Stimulated activated CD4-positive, alpha-beta T cell treated with anti-CD3 and anti-CD28 coated beads, Interleukin-4, amount 100 ng/mL, for 48 hours (primary cell): ENCODE measurements around the gene SLX4IP.

Source experiments
- DNase-seq, 2 donors: peaks; one replicate each; pipeline ENCODE4 v3.0.0-alpha.2; 2020; ENCODE audit warnings: low read depth in 2 of 2

SLX4IP gene

DNA sequence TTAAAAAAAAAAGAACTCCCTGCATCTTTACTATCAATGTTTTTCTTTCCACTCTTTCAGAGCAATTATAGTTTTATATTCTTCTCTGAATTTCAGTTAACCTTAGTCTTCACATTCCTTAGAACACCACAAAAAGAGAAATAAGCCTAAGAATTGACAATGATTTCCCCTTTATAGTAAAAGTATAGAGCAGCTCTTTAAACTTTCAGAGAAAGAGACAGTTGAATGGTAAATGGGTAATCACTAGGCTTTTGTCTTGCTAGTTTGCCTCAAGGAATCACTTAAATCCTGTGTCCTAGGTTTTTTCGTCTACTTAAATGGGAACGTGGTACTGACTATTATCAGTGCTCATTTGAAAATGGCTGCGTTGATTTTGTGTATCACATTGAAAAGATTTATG, 31.8 kb downstream of the SLX4IP start:
- DNase-seq: no peak

DNA sequence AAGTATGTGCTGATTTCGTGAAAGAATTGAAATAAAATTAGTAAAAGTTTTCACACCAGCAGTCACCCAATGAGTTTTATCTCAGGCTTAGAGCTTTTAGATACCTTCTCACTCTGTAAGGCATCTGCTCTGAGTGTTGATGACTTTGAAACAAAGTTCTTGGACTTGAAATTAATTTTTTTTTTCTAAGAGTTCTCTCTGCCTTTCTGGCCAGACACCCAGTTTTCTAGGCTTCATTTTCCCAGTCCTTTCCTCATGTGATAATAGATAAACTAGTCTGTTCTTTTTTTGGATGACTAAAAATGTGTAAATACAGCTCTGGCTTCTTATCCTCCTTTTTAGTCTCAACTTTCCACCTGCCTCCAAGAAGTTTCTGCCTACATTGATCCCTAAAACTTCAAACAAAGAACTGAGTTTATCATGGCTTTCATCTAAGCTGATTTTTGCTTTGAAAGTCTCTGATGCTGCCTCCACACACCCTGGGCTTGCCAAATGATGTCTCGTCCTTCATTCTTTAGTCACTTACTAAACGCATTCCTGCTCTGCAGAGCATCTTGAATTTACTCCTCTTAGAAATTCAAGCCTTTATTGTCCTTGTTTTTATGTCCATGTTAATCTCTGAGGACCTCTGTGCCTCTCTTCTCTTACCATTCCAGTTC, 32.7 kb downstream of the SLX4IP start:
- DNase-seq: no peak

DNA sequence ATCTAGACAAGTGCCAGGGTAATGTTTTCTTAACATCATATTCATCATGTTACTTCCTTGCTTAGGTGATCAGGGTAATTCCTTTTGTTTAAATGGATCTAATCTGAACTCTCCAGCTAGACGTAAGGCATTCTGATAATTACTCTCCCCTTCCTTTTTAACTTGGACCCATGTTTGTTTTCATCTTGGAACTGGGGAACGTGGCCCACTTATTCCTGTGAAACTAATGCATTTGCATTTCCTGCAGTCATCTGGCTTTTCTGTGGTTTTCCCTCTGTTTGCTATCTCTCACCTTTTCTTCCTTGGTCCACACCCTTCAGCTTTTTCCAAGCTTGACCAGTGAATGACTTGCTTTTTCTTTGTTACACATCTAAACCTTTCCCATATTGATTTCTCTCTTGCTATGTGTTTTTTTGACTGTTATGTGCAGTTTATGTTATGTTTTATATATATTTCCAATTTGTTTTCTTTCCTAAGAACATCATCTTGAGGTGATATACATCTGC, 33.3 kb downstream of the SLX4IP start:
- no peak for DNase-seq

DNA sequence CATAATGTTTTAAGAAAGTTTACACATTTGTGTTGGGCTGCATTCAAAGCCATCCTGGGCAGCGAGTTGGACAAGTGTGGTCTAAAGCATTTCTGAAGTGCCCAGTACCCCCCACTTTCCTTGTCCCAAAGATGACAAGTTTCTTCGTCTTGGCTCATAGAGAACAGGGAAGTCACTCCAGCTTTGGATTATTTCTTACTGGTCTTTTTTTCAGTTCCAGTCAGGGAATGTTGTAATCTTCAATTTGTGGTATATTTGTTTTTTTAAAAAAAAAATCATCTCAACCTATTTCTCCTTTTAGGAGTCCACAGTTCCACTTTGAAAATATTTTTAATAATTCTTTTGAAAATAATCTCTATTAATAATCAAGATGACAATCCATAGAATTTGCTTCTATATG, 34.0 kb downstream of the SLX4IP start:
- no peak for DNase-seq

DNA sequence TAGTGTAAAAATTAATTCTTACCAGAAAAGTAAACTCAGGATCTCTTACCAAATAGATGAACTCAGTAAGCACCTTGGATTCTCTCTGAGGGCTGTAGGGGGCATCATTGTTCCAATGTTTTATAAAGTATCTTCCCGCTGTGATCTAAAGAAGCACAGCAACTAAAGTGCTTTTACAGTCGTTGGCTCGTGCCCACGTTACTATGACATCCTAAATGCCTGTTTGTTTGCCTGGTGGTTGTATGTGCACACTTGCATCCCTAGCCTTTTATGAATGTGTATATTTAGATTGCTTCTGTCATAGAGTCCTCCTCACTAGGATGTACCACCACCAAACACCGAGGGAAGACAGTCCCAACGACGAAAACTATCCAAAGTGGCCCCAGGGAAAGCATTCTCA, 34.5 kb downstream of the SLX4IP start:
- no peak for DNase-seq

DNA sequence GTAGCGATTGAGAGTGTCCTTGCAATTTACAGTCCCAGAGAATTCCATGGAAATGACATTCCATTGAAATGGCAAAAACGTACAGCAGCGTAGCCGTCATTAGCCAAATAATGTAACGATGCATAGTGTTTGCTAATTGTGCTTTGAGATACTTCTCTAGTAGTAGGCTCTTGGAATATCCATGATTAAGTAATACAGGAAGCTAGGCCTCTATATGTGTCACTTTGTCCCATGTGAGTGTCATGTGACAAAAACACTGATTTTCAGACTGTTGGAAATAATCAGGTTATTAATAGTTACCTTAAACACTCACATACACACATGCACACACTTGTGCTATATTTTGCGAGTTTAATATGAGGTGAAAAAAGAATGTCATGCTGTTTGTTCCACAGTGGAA, 35.2 kb downstream of the SLX4IP start:
- no peak for DNase-seq

DNA sequence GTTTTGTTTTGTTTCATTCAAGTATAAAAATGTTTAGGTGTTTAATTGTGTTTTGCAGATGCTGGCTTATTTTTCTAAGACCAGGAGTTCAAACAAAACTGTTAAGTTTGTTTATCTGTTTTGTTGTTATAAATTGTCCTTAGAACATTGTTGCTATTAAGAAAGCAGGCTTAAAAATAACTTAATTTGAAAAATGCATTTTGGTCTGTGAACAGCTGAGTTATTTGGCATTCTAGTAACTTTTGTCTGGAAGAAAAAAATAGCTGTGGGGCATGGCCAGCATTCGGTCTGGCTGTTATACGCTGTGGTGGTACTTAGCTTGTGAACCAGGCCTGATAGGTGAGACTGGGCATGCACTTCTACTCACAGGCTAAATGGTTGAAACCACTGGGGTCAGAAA, 37.8 kb downstream of the SLX4IP start:
- no peak for DNase-seq

DNA sequence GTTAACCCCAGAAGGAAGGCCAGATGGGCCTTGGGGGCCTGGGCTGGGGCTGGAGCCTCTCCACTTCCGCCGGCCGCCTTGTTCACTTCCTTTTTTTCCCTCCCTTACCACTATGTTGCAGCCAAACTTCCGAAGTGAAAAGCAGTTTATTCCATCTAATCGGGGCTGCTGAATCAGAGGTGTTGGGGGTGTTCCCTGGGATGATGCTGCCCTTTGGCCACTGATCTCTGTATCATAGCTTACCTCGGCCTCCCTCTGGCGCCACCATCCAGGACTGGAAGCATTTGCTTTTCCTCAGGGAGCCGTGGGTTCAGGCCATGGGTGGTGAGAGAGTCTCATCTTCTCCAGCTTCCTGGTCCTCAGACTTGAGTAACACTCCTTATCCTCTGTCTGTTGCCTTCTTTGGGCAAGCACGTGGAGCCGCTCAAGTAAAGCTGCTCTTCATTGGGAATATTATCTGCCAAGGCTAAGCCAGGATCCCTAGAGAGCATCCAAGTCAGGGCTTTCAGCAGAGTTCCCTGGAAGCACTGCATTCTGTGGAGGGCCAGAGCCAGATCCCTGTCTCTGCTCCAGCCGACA, 39.6 kb downstream of the SLX4IP start:
- no peak for DNase-seq

DNA sequence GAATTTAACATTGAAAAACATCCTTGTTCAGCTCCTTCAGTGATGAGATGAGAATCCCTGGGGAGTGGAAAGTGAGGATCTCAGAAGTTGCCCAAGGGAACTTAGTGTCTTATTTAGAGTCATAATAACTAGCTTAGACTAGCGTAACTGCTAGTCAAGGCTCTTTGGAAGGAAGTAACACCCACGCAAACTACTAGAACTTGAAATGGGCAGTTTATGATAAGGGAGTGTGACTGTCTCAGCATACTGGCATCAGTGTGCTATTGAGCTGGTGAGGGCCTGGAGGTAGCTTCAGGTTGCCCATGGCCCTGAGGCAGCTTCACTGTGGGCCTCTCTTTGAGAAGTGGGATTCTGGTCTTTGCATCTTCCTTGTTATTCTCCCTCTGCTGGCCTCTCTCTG, 40.1 kb downstream of the SLX4IP start:
- DNase-seq: no peak

DNA sequence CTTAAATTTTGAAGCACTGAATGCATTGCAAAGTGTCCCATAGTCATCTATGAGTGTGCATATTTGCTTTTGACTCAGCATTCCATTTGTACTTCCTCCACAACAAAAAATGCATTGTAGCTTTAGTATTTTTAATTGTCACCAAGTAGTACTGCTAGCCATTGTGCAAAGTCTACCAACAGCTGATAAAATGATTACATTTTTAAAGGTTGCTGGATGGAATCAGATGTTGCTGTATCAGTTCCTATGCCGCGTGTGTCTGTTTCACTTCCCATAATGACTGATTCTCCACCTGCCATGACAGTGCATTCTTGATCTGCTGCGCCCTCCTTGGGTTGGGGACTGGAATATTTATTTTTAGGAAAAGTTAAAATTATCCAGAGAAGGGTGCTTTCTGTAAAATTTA, 41.2 kb downstream of the SLX4IP start:
- DNase-seq: no peak

DNA sequence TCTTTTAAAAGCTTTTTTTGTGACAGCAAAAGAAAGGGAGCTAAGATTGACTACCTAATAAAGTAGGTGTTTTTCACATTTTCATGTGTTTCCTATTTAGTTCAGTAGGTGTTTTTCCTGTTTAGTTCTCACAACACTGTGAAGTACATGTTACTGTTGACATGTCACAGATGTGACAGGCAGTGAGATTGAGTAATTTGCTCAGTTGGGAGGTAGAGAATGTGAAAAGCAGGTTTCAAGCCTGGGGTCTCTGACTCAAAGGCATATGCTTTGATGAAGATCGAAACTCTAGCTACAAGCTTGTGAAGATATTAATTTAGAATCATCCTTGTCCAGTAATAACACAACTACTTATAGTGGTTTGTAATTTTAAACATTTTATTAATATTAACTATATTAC, 43.1 kb downstream of the SLX4IP start:
- DNase-seq: no peak

DNA sequence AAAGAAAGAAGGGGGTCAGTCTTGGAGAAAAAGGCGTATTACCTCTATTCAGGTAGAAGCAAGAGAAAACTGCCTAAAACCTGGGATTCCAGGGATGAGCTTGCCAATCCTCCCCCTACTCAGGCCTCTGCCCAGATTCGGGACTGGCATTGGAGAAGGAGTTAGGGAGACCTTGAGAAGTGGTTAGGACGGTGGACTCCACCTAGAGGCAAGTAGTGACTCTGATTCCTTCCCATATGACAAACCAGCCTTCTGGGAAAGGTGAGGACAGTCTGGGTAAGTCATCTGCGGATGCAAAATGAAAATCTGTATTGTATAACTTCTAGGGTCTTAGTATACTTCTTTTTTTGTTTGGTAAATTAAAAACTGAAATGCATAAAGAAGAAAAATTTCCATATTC, 43.8 kb downstream of the SLX4IP start:
- no peak for DNase-seq

DNA sequence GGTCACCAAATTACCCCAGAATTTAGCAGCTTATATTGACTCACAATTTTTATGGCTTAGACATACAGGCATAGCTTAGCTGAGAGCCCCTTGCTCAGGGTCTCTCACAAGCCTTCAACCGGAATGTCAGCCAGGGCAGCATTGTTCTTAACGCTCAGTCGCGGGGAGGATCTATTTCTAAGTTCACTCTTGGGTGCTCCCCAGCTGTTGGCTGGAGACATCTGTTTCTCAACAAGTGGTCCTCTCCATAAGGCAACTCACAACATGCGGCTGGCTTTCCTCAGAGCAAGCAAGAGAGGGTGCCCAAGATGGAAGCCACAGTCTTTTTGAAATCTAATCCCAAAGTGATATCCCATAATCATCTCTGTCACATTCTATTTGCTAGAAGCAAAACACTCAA, 46.6 kb downstream of the SLX4IP start:
- no peak for DNase-seq

DNA sequence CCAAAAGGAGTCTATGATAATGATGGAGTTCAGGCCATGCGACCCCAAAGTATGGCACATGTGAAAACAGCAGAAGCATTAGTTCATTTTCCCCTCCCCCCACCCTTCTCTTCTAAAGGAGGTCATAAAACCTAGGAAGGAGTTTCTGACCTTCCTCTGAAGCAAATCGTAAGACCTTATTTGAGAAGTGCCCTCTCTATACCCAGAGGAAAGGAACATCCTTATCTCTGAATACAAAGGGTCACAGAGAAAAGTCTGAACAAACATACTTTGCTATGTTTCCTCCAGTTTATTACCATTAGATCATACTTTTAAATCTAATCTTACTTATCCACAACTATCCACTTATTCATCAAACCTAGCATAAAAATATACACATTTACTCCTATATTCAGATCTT, 48.6 kb downstream of the SLX4IP start:
- no peak for DNase-seq

DNA sequence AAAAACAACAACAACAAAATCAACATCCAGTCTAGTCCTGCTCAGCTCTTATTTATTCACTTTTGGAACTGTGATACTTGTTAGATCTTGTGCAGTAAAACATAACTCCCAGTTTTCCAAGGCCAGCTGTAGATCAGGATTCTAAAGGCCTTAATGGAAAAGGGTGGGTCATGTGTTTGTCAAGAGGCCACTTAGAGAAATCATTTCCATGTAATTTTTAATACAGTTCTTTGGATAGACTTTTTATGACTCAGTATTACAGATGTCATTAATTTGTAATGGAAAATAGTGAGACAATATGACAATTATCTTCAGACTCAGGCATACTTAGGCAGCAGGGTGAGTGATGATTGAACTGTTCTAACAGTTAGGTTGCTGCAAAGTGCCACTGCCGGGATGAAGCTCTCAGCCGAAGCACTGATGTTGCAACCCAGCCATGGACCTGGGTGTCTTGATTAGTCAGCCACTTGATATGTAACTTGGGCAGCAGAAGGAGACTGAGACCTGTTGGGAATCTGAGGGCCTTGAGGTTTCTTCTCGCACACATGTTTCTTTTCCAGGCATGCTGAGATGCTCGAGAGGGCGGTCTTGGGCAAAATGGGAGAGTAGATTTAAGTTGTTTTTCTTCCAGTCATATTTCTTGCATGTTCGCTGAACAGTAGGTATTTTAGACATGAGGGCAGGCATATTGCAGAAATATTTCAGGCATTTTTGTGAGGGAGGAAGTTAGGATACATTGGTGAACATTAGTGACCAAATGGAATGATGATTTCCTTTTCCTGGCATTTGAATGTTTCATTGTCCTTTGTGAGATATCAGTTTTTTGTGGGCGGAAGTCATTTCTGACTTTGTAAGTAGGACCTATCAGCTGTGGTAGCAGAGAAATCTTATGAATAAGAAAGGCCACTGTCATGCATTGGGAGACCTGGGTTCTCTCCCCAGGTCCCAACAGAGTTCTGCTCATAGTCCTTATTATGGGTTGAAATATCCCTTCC, 52.3 kb downstream of the SLX4IP start:
- no peak for DNase-seq

DNA sequence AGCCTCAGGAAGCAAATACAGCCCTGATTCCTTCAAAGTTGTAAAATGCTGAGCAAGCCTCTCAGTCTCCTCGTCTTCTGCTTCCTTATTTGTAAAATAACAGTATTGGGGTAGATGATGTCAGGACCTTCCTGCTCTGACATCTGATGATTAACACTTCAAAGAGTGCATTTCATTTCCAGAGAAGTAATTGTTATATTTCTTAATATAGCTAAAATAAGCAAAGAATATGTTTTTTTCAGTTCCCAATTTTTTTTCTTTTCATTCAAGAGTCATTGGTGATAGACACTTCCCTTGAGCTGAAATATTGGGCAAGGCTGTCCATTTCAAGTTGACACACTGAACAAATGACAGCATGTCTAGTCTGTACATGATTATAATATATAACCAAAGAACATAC, 53.4 kb downstream of the SLX4IP start:
- no peak for DNase-seq

DNA sequence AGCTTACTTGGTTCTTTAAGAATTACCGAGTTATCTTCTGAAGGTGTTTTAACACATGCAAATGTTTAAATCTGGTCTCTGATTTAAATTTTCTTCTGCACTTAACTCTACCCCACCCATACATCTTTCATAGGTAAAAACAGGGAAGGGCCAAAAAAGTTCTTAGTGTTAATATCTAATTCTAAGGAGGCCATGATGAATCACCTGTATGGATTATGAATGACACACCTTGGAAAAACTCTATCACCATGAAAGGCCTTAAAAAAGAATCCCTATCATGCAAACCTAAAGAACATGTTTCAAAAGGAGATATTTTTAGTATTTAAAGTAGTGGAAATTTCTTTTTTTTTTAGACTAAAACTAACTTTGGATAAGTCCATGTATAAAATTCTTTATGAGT, 54.7 kb downstream of the SLX4IP start:
- no peak for DNase-seq

DNA sequence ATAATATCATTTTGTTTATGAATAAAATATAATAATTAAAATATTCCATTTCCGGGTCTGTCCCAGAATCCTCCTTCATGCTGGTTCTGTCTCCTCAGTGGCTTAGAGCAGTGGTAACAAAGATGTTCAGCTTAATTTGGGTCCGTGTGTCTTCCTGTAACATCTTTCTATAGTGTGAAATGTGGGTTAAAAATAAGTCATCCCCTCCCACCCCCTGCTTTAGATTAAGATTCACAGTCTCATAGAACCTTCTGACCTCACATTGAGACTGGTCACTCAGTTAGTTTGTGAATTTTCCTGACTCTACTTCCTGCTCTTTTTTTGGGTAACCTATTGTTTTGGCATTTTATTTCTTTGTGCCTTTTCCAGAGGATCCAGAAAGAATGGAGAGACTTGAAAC, 55.2 kb downstream of the SLX4IP start:
- DNase-seq: no peak

DNA sequence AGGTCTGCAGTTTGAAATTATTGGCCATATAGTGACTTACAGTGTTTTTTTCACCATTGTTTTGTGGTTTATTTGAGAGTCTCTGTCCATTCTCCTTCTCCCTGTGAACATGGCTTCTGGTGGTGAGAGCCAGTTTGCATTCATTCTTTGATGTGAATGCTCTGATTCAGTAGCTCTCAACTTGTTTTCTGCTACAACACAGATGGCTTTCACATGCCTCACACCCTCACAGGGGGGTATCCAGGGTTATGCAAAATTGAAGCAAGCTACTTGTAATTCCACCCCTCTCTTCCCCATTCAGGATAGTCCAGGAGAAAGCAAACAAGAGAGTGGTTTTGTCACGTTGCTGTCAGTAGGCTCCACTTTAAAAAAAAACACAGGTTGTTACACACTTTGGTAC, 55.6 kb downstream of the SLX4IP start:
- DNase-seq: no peak

DNA sequence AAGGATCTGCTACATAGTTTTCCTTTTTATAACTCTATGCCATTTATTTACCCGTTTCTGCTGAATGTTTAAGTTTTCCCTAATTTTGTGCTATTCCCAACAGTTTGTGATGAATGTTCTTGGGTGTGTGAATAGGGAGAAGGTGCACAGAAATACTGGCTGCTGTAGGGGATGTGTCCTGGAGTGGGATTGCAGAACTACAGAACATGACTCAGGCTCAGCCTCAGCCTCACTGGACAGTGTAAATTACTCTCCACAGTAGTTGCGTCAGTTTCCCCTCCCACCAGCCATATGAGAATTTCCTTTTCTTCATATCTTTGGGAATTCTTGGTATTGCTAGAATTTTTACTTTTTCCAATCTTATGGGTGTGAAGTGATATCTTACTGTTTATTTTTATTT, 57.0 kb downstream of the SLX4IP start:
- no peak for DNase-seq

DNA sequence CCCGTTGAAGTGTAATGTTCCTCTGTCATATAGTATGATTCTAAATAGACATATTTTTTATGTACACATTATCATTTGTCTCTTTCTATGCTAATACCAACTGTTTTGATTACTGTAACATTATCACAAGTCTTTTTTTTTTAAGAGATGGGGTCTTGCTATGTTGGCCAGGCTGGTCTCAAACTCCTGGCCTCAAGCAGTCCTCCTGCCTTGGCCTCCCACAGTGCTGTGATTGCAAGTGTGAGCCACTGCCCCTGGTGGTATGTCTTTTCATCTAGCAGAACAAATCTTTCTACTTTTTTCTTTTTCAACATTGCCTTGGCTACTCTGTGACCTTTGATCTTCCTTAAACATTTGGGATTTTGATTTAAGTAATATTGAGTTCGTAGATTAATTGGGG, 57.7 kb downstream of the SLX4IP start:
- no peak for DNase-seq

DNA sequence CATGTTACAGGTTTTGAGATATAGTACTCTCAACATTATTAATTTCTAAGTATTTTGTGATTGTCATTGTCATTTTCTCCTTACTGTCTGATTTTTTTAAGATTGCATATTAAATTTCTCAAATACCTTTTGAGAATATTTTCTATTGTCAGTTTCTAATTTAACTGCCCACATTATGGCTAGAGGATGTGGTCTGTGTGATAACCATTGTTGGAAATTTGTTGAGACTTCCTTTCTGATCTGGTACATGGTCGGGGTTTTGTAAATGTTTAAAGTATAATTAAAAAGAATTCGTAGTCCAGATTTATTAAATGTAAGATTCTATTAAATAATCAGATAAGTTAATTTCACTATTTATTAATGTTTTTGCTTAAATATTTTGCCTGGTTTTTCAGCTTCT, 60.1 kb downstream of the SLX4IP start:
- no peak for DNase-seq

DNA sequence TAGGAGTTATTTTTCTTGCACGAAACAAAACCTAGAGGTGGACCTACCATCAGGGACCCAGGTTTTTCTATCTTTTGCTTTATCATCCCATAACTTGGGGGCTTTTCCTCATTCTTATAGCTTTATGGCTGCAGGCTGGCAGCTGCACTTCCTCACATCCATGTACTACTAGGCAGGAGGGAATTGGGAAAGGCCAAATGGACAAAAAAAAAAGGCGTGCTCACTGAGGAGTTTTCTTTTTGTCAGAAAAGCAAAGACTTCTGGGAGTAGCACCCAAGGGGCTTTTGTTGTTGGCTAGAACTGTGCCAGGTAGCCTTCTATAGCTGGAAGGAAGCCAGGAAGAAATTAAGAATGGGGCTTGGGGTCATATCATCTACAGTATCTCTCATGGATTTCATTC, 61.4 kb downstream of the SLX4IP start:
- DNase-seq: no peak
